Glomerular visceral epithelial cell (primary cell): ENCODE data around the gene SLC1A3.

Experiments used
- DNase-seq: peaks from one replicate; pipeline ENCODE4 v3.0.0-alpha.2; 2016; ENCODE audit errors: extremely low spot score

SLC1A3 gene

GRCh38 chr5:36685631-36686288 is 79.4 kb downstream of the SLC1A3 start:
- DNase-seq = no peak

DNA sequence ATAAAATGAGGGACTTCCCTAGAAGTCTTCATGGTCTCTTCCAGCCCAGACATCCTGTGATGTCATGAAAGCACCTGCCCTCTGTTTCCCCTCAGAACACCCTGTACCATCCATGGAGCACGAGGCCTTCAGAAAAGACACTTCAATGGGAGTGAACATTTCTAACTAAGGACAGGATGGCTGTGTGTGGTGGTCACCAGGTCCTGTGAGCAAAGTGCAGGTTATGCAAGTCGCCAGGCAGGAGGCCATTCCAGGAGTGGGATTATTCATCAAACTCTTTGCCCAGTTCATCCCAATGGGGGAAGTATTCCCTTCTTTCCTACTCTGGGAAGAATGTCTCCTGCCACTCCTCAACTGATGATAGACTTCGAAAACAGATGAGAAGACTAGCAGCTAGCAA is 80.5 kb downstream of the SLC1A3 start:
- DNase-seq = no peak

DNA sequence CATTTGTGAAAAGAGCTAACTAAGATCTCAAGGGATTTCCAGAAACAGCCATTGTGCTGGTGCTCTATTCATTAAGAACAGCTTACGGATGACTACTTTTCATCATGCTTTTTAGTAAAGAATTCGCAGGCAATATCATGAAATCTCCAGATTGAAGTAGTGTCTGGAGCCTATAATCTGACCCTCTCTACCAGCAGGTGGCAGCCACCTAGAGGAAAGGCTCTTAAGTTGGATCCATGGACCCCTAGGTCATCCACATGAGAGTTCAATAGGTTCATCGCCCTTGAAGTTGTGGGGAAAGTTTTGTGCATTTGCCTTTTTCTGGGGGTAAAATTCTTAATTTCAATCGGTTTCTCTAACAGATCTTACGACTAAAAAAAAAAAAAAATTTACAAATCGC is 82.3 kb downstream of the SLC1A3 start:
- peak; percentile 9 for DNase-seq

GRCh38 chr5:36689225-36689624 is 82.8 kb downstream of the SLC1A3 start:
- peak; percentile 68 for DNase-seq

DNA sequence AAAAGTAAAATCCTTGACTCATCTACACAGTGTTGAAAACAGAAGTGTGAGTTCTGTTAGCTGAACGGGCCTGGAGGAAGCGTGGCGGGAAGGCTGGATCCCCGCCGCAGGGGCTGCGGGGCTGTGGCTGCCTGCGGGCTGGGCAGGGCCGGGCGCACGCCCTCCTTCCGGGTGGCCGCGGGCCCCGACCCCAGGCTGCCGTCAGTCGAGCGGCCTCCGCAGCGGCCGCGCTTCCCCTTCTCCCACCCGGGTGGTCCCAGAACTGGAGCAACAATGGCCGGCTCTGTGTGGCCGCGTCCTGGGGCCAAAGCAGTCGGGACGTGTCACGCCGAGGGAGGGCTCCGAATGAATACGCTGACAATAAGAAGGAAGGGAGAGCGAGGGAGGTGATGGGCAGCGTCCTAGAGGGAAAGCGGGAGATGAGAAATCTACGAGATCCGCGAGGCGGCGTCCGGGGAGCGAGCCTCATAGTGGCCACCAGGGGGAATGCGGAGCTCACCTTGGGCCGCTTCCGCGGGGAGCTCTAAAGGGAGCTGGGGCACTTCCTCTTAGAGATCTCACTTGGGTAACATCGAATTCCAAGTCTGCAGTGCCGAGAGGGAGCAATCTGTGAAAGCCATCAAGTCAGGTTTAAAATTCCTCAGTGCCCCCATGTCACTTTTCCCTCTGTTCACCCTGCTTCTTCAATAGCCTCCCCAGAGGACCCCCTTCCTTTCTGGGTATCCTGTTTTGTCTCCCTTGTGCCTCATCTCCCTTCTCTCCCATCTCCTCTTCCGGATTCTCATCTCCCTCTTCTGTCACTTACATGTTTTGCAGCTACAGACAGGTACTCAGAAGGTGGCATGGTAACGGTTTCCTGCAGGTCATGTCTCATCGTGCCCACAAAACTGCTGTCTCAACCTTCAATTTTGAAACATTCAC is 83.9 kb downstream of the SLC1A3 start:
- DNase-seq = peak; percentile 92

DNA sequence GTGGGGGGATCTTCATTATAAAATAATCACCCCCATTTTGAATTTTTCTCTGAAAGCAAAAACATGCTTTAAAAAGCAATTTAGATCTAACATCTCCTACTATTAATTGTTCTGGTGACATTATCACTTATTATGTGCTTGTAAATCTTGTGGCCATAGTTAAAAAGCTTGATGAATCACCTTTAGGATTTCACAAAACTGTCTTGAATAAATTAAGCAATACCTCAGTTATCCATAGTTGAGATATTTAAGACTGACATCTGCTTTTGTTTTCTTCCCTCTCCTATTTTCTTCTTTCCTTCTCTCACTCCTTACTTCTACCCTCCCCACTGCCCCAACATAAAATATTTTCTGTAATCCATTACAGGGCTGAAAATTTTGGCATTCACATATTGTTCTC is 84.8 kb downstream of the SLC1A3 start:
- DNase-seq = no peak

- no peak for DNase-seq
Observed at GRCh38 chr5:36691696-36692371, 85.4 kb downstream of the SLC1A3 start.

GRCh38 chr5:36692791-36693763 is 86.7 kb downstream of the SLC1A3 start:
- DNase-seq = peak; percentile 82

DNA sequence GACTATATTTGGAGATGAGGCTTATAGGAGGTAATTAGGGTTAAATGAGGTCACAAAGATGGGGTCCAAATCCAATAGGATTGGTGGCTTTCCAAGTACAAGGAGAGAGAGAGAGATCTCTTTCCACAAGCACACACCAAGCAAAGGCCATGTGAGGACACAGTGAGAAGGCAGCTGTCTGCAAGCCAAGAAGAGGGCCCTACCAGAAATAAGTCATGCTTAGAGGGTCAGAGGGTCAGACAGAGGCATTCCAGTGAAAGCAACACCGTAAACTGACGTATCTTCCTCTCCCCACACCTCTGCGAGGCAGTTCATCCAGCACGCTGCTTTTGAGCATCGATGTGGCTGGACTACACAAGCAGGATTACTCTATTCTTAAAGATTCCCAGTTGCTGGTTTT is 87.9 kb downstream of the SLC1A3 start:
- no peak for DNase-seq

GRCh38 chr5:36696059-36696673 is 89.8 kb downstream of the SLC1A3 start:
- DNase-seq = peak; percentile 74

- no peak for DNase-seq
Observed at GRCh38 chr5:36698031-36698430, 91.6 kb downstream of the SLC1A3 start.

- DNase-seq = no peak
Observed at GRCh38 chr5:36701085-36701698, 94.8 kb downstream of the SLC1A3 start.

DNA sequence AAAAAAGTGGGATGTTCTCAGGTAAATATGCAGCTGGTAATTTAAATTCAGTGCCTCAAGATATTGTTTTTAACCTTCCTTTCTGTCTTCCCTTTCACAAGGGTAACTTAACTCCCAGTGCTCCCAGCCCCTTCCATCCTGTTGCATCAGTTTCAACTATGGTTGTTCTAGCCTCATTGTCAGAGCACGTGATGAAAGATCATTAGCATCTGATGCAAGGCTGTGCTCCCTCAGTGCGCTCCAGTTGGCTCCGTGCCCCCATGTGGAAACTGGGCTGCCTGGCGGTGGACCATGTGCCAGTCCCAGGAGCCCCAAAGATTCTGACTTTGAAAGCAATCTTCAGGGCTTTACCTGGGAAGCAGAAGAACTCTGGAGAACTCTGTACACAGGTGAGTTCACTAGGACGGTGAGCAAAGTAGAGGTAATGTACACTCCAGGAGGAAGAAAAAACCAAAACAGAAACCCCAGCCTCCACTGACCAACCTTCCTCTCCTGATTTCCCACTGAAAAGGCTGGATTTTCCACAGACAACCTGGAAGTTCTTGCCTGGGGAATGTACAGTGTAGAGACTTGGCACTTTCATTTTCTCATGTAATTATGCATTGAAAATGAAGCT is 96.9 kb downstream of the SLC1A3 start:
- DNase-seq = no peak

- no peak for DNase-seq
Observed at GRCh38 chr5:36704131-36704530, 97.7 kb downstream of the SLC1A3 start.

GRCh38 chr5:36705055-36705454 is 98.6 kb downstream of the SLC1A3 start:
- no peak for DNase-seq

GRCh38 chr5:36706662-36707061 is 100.3 kb downstream of the SLC1A3 start:
- DNase-seq = no peak

DNA sequence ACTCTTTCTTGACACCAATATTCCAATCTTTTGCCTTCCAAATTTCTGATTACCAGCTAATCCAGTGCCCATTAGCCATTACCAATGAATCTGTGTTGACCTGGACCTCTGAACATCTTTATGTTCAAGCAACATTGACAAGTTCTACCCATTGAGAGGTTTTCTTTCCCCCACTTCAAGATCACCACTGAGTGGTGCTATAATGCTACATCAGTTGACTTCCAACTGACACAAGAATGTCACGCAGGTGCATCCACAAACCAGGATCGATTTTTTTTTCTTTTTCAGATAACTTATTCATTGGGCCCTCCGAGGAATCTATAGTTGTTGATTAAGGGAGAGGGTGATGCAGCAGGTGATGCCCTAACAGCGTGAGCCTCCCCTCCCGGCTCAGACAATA is 102.6 kb downstream of the SLC1A3 start:
- DNase-seq = no peak

DNA sequence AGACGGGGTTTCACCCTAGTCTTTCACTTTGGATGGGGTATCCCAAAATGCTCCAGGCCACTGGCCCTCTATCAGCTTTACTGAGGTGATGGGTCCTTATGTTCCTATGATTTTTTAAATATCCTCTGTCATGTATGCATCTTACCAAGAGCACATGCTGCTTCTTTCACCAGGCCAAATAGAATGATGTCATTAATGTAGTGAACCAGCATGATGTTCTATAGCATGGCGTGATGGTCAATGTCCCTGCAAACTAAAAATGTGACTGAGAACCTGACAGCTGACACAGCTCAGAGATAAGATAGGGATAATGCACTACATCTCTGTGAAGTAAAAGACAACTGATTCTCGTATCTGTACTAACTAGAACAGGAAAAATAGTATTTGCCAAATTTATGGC is 103.6 kb downstream of the SLC1A3 start:
- no peak for DNase-seq

DNA sequence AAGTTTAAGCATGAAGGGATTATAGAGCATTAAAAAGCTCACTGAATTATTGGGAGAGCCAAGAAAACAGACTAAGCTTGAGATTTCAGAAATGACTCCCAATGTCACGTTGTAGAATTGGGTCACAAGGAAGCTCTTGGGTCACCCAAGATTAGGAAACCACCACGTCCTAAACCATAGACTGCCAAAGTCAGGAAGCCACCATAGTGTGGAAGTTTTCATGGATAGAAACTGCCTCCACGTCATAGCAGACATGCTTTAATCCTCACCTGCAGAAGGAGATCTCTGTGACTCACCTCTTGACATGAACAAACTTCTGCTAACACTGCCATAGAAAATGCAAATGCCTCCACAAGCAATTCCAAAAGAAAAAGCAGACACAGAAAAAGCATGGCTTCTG is 106.3 kb downstream of the SLC1A3 start:
- no peak for DNase-seq

GRCh38 chr5:36713541-36713940 is 107.1 kb downstream of the SLC1A3 start:
- no peak for DNase-seq
